ENCODE measurements around the gene UGT2B7.

- TF ChIP-seq CTCF (IDR thresholded peaks at IDR 0.05) (no peak), POLR2AphosphoS5 (IDR thresholded peaks at IDR 0.05) (no peak), POLR2A (IDR thresholded peaks at IDR 0.05) (no peak), EP300 (IDR thresholded peaks at IDR 0.05) (no peak)
These were observed 29.8 kb downstream of the UGT2B7 start for GRCh38 chr4:69126024-69126423.
